AG09319 (cell line): ENCODE results near the gene CORO2A.

Experiments used
- DNase-seq: peaks from one replicate; pipeline ENCODE4 v3.0.0-alpha.2; 2010; ENCODE audit warnings: low read depth; ENCODE audit errors: extremely low read depth
- CTCF ChIP-seq: IDR thresholded peaks from 2 replicates; pipeline ENCODE4 v1.5.1; 2011; ENCODE audit warnings: low read depth, mild to moderate bottlenecking, inconsistent platforms, low read length, moderate library complexity

CORO2A gene

GRCh38 chr9:98099898-98100297 lies 92.5 kb downstream of the CORO2A start:
- no peak for TF ChIP-seq CTCF
- DNase-seq, result no peak

GRCh38 chr9:98099346-98099745 lies 93.1 kb downstream of the CORO2A start:
- TF ChIP-seq CTCF, result no peak
- DNase-seq, result no peak

GRCh38 chr9:98097836-98098235 lies 94.6 kb downstream of the CORO2A start:
- DNase-seq, result no peak

GRCh38 chr9:98096091-98096490 lies 96.3 kb downstream of the CORO2A start:
- no peak for TF ChIP-seq CTCF
- no peak for DNase-seq

More at GRCh38 chr9:98097836-98098235, 94.6 kb downstream of the CORO2A start:
- TF ChIP-seq CTCF, result no peak

- no peak for DNase-seq
- no peak for TF ChIP-seq CTCF
These were observed 97.0 kb downstream of the CORO2A start for GRCh38 chr9:98095401-98095800.

GRCh38 chr9:98094851-98095250 lies 97.6 kb downstream of the CORO2A start:
- no peak for TF ChIP-seq CTCF
- DNase-seq, result no peak

- TF ChIP-seq CTCF, result no peak
- DNase-seq, result no peak
These were observed 98.1 kb downstream of the CORO2A start for GRCh38 chr9:98094316-98094715.
